GM23338 (cell line): ENCODE results near the gene CST9. TPM values are rescaled to one million over a fixed set of nuclear protein-coding genes. Genes with fewer than 3 reads are reported as not detected.
"Not testable (repeated sequence)": the region's sequence is repeated elsewhere in the genome, so short reads cannot be mapped to it uniquely, and the experiment has no call there.

Experiments
- ATAC-seq: fragments of 200-7000 bp; cut with Tn5 transposase; 3 replicates; pipeline ENCODE4 v1.9.1; 2020
- DNase-seq: peaks from one replicate; pipeline ENCODE4 v3.0.0-alpha.2; 2015; ENCODE audit warnings: low spot score
- H2AFZ ChIP-seq: fragments of 200-600 bp; sonication (generic); 2 replicates; pipeline ENCODE4 v1.8.0; 2016; ENCODE audit warnings: antibody characterized with exemption, mild to moderate bottlenecking, moderate library complexity
- H3F3A ChIP-seq: fragments of 200-600 bp; sonication (generic); replicated peaks from 2 replicates; pipeline ENCODE4 v1.8.0; 2017; ENCODE audit warnings: antibody characterized with exemption, mixed run types, low read depth
- H3K27ac ChIP-seq: fragments of 200-600 bp; sonication (generic); 2 replicates; pipeline ENCODE4 v1.6.1; 2016; ENCODE audit warnings: low read depth
- H3K27me3 ChIP-seq: fragments of 200-600 bp; sonication (generic); 2 replicates; pipeline ENCODE4 v1.8.0; 2016; ENCODE audit warnings: mild to moderate bottlenecking, mixed run types, moderate library complexity; ENCODE audit not compliant: insufficient read depth
- H3K36me3 ChIP-seq: fragments of 200-600 bp; sonication (generic); 2 replicates; pipeline ENCODE4 v1.8.0; 2016; ENCODE audit warnings: mild to moderate bottlenecking; ENCODE audit not compliant: insufficient read depth
- H3K4me1 ChIP-seq: fragments of 200-600 bp; sonication (generic); 2 replicates; pipeline ENCODE4 v1.8.0; 2016; ENCODE audit warnings: mild to moderate bottlenecking, moderate library complexity; ENCODE audit not compliant: insufficient read depth
- H3K4me2 ChIP-seq: fragments of 200-600 bp; sonication (generic); 2 replicates; pipeline ENCODE4 v1.7.1; 2017; ENCODE audit warnings: mixed run types
- H3K4me3 ChIP-seq: fragments of 200-600 bp; sonication (generic); 2 replicates; pipeline ENCODE4 v1.6.1; 2016; ENCODE audit warnings: mixed run types
- H3K79me2 ChIP-seq: fragments of 200-600 bp; sonication (generic); replicated peaks from 2 replicates; pipeline ENCODE4 v1.8.0; 2017; ENCODE audit warnings: mild to moderate bottlenecking; ENCODE audit not compliant: insufficient read depth
- H3K9me2 ChIP-seq: fragments of 200-600 bp; sonication (generic); 2 replicates; pipeline ENCODE4 v1.8.0; 2017; ENCODE audit not compliant: insufficient read depth
- H4K20me1 ChIP-seq: fragments of 200-600 bp; sonication (generic); replicated peaks from 2 replicates; pipeline ENCODE4 v1.8.0; 2017; ENCODE audit warnings: mild to moderate bottlenecking; ENCODE audit not compliant: insufficient read depth
- H3K27ac Mint-ChIP-seq: 2 replicates; pipeline ENCODE4 v1.8.0; 2020; ENCODE audit warnings: inconsistent platforms, mild to moderate bottlenecking, moderate library complexity, mixed read lengths
- H3K27me3 Mint-ChIP-seq: 3 replicates; pipeline ENCODE4 v1.8.0; 2022; ENCODE audit warnings: low read depth, mild to moderate bottlenecking, moderate library complexity, mixed read lengths, inconsistent platforms; ENCODE audit not compliant: insufficient read depth, poor library complexity
- H3K36me3 Mint-ChIP-seq: 3 replicates; pipeline ENCODE4 v1.8.0; 2021; ENCODE audit warnings: low read depth, mild to moderate bottlenecking, inconsistent platforms, moderate library complexity, mixed read lengths
- H3K4me1 Mint-ChIP-seq: 3 replicates; pipeline ENCODE4 v1.8.0; 2020; ENCODE audit warnings: mild to moderate bottlenecking, inconsistent platforms, mixed read lengths
- H3K4me3 Mint-ChIP-seq: 3 replicates; pipeline ENCODE4 v1.8.0; 2021; ENCODE audit warnings: moderate library complexity, mild to moderate bottlenecking, inconsistent platforms, mixed read lengths
- H3K9me3 Mint-ChIP-seq: 3 replicates; pipeline ENCODE4 v1.8.0; 2020; ENCODE audit warnings: moderate library complexity, mild to moderate bottlenecking, inconsistent platforms, mixed read lengths
- ZNF114 ChIP-seq: fragments of 250-450 bp; sonication (Bioruptor Pico); IDR thresholded peaks from 2 replicates; pipeline ENCODE4 v1.5.0; 2020; ENCODE audit warnings: mild to moderate bottlenecking, moderate library complexity
- polyA plus RNA-seq: library from polyadenylated mRNA; unstranded; fragments of >200 nt; fragmentation: Nextera tagmentation; extraction: Ambion mirVana; gene quantifications from 2 replicates; pipeline ENCODE4 v1.2.1, GENCODE V29; 2016
- total RNA-seq: library from RNA; depleted of rRNA; stranded (reverse); fragments of >200 nt; shearing (Covaris generic); gene quantifications from 2 replicates; pipeline ENCODE4 v1.2.3, GENCODE V29; 2014
- TF ChIP-seq, protein P1 (sequence below): fragments of 250-450 bp; sonication (Bioruptor Pico); IDR thresholded peaks from 2 replicates; pipeline ENCODE4 v1.5.0; 2020; ENCODE audit warnings: mild to moderate bottlenecking, moderate library complexity

CST9 gene
- total and polyA plus RNA-seq, 2 experiments from 2014 or later = not detected

DNA sequence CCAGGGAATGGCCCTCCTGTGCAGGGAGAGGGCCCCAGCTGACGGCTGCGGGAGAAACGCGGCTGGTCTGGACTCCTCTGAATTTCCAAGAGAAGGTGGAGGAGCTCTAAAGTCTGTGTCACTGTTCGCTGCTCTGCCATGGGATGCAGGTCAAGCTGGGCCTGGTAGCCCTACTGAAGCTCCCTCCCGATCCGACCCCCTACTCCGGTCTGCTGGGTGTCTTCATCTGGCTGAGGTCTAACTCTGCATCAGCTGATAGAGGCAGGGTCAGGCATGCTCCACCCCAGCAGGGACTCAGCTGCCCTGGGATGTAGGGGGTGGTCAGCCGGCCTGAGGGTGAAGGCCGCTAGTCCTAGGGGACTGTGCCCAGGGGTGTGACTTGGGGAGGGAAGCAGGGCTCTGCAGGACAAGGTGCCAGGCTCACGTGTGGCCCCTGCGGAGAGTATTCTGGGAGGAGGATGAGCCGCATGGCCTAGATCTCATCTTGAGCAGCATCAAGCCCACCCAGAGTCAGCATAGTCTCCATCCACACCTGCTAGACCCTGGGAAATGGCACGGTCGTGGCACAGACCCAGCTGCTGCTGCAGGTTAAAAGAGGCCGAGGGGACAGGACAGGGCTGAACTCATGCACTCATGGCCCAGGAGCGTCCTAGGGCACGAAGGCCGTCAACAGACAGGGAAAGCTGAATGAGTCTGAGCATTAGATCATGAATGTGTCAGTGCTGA lies 30.6 kb upstream of the CST9 start (continued):
- TF ChIP-seq, protein P1, sequence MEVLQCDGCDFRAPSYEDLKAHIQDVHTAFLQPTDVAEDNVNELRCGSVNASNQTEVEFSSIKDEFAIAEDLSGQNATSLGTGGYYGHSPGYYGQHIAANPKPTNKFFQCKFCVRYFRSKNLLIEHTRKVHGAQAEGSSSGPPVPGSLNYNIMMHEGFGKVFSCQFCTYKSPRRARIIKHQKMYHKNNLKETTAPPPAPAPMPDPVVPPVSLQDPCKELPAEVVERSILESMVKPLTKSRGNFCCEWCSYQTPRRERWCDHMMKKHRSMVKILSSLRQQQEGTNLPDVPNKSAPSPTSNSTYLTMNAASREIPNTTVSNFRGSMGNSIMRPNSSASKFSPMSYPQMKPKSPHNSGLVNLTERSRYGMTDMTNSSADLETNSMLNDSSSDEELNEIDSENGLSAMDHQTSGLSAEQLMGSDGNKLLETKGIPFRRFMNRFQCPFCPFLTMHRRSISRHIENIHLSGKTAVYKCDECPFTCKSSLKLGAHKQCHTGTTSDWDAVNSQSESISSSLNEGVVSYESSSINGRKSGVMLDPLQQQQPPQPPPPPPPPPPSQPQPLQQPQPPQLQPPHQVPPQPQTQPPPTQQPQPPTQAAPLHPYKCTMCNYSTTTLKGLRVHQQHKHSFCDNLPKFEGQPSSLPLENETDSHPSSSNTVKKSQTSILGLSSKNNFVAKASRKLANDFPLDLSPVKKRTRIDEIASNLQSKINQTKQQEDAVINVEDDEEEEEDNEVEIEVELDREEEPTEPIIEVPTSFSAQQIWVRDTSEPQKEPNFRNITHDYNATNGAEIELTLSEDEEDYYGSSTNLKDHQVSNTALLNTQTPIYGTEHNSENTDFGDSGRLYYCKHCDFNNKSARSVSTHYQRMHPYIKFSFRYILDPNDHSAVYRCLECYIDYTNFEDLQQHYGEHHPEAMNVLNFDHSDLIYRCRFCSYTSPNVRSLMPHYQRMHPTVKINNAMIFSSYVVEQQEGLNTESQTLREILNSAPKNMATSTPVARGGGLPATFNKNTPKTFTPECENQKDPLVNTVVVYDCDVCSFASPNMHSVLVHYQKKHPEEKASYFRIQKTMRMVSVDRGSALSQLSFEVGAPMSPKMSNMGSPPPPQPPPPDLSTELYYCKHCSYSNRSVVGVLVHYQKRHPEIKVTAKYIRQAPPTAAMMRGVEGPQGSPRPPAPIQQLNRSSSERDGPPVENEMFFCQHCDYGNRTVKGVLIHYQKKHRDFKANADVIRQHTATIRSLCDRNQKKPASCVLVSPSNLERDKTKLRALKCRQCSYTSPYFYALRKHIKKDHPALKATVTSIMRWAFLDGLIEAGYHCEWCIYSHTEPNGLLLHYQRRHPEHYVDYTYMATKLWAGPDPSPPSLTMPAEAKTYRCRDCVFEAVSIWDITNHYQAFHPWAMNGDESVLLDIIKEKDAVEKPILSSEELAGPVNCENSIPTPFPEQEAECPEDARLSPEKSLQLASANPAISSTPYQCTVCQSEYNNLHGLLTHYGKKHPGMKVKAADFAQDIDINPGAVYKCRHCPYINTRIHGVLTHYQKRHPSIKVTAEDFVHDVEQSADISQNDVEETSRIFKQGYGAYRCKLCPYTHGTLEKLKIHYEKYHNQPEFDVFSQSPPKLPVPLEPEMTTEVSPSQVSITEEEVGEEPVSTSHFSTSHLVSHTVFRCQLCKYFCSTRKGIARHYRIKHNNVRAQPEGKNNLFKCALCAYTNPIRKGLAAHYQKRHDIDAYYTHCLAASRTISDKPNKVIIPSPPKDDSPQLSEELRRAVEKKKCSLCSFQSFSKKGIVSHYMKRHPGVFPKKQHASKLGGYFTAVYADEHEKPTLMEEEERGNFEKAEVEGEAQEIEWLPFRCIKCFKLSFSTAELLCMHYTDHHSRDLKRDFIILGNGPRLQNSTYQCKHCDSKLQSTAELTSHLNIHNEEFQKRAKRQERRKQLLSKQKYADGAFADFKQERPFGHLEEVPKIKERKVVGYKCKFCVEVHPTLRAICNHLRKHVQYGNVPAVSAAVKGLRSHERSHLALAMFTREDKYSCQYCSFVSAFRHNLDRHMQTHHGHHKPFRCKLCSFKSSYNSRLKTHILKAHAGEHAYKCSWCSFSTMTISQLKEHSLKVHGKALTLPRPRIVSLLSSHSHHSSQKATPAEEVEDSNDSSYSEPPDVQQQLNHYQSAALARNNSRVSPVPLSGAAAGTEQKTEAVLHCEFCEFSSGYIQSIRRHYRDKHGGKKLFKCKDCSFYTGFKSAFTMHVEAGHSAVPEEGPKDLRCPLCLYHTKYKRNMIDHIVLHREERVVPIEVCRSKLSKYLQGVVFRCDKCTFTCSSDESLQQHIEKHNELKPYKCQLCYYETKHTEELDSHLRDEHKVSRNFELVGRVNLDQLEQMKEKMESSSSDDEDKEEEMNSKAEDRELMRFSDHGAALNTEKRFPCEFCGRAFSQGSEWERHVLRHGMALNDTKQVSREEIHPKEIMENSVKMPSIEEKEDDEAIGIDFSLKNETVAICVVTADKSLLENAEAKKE = no peak
- TF ChIP-seq ZNF114 (CRISPR knock-in tag) = no peak

DNA sequence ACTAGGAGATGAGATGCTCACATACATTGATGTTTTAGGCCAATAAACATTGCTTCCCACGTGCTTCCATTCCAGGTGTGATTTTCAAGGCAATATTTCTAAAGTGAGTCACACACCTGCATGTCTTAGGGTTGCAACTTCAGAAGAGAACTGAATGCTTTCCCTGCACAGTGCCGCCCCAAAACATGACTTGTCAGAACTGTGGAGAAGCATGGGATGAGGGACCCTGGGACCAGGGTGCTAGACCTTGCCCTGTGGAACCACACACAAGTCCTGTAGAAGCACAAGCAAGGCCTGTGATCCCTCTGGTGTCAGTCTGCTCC lies 30.0 kb upstream of the CST9 start:
- H3K4me3 ChIP-seq, H4K20me1 ChIP-seq, DNase-seq, H2AFZ ChIP-seq, H3K36me3 ChIP-seq, H3K79me2 ChIP-seq, H3K9me3 Mint-ChIP-seq, H3K4me2 ChIP-seq, H3K9me2 ChIP-seq, H3K27ac ChIP-seq, ATAC-seq, H3K27ac Mint-ChIP-seq, H3K4me1 ChIP-seq, H3F3A ChIP-seq, H3K36me3 Mint-ChIP-seq: not testable (repeated sequence)
- peaks cover 18% of the 10 kb centered on the region for H3K4me1 Mint-ChIP-seq
- peaks cover 12% of the 10 kb centered on the region for H3K27me3 ChIP-seq
- peaks cover 20% of the 10 kb centered on the region for H3K27me3 Mint-ChIP-seq
- H3K4me3 Mint-ChIP-seq = peak overlapping the region; percentile 19; the same call in 1 of the 3 replicates
